K562 (cell line): Measurements from ENCODE around the gene NFIL3. TPM values are rescaled to one million over a fixed set of nuclear protein-coding genes. Genes with fewer than 3 reads are reported as not detected.

ENCODE experiments used
- HDGF ChIP-seq: fragments of 450-650 bp; IDR thresholded peaks from 2 replicates; pipeline ENCODE4 v1.6.1; 2016
- KLF1 ChIP-seq: fragments of 450-650 bp; IDR thresholded peaks from 2 replicates; pipeline ENCODE4 v1.6.1; 2016; ENCODE audit warnings: missing genetic modification characterization, missing compliant biosample characterization
- L3MBTL2 ChIP-seq: fragments of 450-650 bp; IDR thresholded peaks from 2 replicates; pipeline ENCODE4 v1.6.1; 2016; ENCODE audit warnings: mild to moderate bottlenecking, moderate library complexity
- MAZ ChIP-seq, 2 experiments: fragments of 450-650 bp in 1 of 2; sonication (generic) in 1 of 2; formaldehyde crosslinking; IDR thresholded peaks in 1 of 2; conservative IDR thresholded peaks in 1 of 2; 2 replicates each; pipeline versions ENCODE4 v1.4.0 to v1.5.0; 2020; ENCODE audit warnings: mild to moderate bottlenecking in 1 of 2, missing genetic modification reagents in 1 of 2
- MTA3 ChIP-seq: fragments of 450-650 bp; formaldehyde crosslinking; IDR thresholded peaks from 2 replicates; pipeline ENCODE4 v1.6.1; 2017; ENCODE audit warnings: mild to moderate bottlenecking, borderline replicate concordance
- POLR2A ChIP-seq: fragments of 450-650 bp; conservative IDR thresholded peaks from 2 replicates; pipeline ENCODE4 v1.6.1; 2016
- SMARCB1 ChIP-seq: IDR thresholded peaks from 2 replicates; pipeline ENCODE4 v1.6.1; 2011; ENCODE audit warnings: improper control_type of control experiment, low read depth; ENCODE audit not compliant: insufficient read length
- TEAD1 ChIP-seq, 2 experiments: fragments of 450-650 bp in 1 of 2; sonication (generic) in 1 of 2; formaldehyde crosslinking; IDR thresholded peaks; 2 replicates each; pipeline versions ENCODE4 v1.4.0 to v1.8.0; 2020 to 2022; ENCODE audit warnings: mild to moderate bottlenecking in 2 of 2, missing genetic modification reagents in 1 of 2
- TRIM24 ChIP-seq, 2 experiments: fragments of 450-650 bp; IDR thresholded peaks; 2 replicates each; pipeline ENCODE4 v1.6.1; 2016
- ZBTB8A ChIP-seq: fragments of 450-650 bp; IDR thresholded peaks from 2 replicates; pipeline ENCODE4 v1.6.1; 2018; ENCODE audit warnings: mild to moderate bottlenecking, moderate library complexity; ENCODE audit not compliant: partially characterized antibody
- ZKSCAN3 ChIP-seq: fragments of 250-450 bp; sonication (Bioruptor Pico); IDR thresholded peaks from 2 replicates; pipeline ENCODE4 v1.4.0; 2020
- polyA plus RNA-seq, 8 experiments: library from polyadenylated mRNA; depleted of rRNA in 4 of 8; stranded (reverse) in 5 of 8; unstranded in 3 of 8; fragments of >200 nt; fragmentation: Nextera tagmentation in 2 of 8; fragmentation: Illumina TruSeq in 1 of 8; extraction: Ambion mirVana in 2 of 8; extraction: Trizol in 1 of 8; gene quantifications; 2 replicates each; pipeline versions ENCODE4 v1.2.1 to v1.2.3, GENCODE V29; 2011 to 2014; ENCODE audit warnings: inconsistent platforms in 1 of 8, missing spikeins in 1 of 8
- total RNA-seq, 7 experiments: library from RNA; depleted of rRNA in 6 of 7; stranded (reverse); fragments of >200 nt in 6 of 7; fragmentation: Illumina TruSeq in 2 of 7; extraction: Trizol in 2 of 7; gene quantifications; 2 replicates each; pipeline versions ENCODE4 v1.2.1 to v1.2.3, GENCODE V29; 2011 to 2021; ENCODE audit warnings: low replicate concordance in 1 of 7
- TF ChIP-seq, protein P1 (sequence below): fragments of 450-650 bp; IDR thresholded peaks from 2 replicates; pipeline ENCODE4 v1.6.1; 2016; ENCODE audit warnings: mild to moderate bottlenecking
- TF ChIP-seq, protein P2 (sequence below), 3 experiments: fragments of 200-800 bp in 1 of 3; sonication (Bioruptor generic) in 1 of 3; sonication (generic) in 1 of 3; formaldehyde crosslinking in 1 of 3; IDR thresholded peaks; 2 replicates each; pipeline versions ENCODE4 v1.6.1 to v1.8.0; 2016 to 2022; ENCODE audit warnings: mild to moderate bottlenecking in 2 of 3, missing compliant biosample characterization in 2 of 3, missing genetic modification characterization in 2 of 3, missing genetic modification reagents in 1 of 3
- TF ChIP-seq, protein P3 (sequence below): fragments of 200-600 bp; sonication (generic); IDR thresholded peaks from one replicate; pipeline ENCODE4 v1.6.1; 2012; ENCODE audit warnings: mild to moderate bottlenecking, low read depth, low read length, inconsistent platforms

The NFIL3 gene
- total and polyA plus RNA-seq, 9 of the 15 experiments (the other 6 are each of a cell fraction or from before 2014, with no cell fraction given), result 3.2 to 16.1 (median 9.3) TPM

DNA sequence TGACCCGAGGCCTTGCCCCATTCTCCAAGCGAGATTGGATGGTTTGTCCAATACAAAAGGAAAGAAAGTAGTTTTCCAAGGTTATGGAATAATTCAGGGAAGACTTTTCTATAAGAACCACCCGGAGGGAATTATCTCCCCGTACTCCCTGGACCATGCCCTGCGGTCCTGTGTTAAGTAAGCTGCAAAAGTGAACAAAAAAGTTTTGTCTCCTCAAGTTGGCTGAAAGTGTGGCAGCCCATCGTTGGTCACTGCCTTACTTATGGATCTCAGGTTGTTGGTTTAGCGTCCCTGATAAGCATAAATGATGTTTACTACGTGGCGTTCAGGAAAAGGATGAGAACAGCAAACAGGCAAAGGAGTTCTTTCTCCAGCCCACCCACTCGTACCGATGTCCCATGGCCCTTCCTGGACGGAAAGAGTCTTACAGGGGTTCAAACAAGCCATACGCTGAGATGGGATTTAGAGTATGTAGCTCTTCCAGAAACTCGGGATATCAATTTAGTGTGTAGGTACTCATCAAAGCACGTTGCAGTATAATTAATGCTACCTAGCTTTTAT lies 61.5 kb downstream of the NFIL3 start (continued):
- TF ChIP-seq HDGF (no peak), TRIM24 (IDR thresholded peaks at IDR 0.05) (no peak), SMARCB1 (no peak), POLR2A (no peak), KLF1 (tag) (no peak), ZBTB8A (no peak), L3MBTL2 (peak; percentile 56; the same call in 1 of the 2 replicates), MTA3 (no peak), MAZ (CRISPR knock-in tag; conservative IDR thresholded peaks at IDR 0.05 in 1 of 2, IDR thresholded peaks at IDR 0.05 in 1 of 2) (no peak; a peak in 1 of 4 replicates), ZKSCAN3 (CRISPR knock-in tag) (no peak), TEAD1 (CRISPR knock-in tag; IDR thresholded peaks at IDR 0.05) (no peak)
- TF ChIP-seq, protein P1, sequence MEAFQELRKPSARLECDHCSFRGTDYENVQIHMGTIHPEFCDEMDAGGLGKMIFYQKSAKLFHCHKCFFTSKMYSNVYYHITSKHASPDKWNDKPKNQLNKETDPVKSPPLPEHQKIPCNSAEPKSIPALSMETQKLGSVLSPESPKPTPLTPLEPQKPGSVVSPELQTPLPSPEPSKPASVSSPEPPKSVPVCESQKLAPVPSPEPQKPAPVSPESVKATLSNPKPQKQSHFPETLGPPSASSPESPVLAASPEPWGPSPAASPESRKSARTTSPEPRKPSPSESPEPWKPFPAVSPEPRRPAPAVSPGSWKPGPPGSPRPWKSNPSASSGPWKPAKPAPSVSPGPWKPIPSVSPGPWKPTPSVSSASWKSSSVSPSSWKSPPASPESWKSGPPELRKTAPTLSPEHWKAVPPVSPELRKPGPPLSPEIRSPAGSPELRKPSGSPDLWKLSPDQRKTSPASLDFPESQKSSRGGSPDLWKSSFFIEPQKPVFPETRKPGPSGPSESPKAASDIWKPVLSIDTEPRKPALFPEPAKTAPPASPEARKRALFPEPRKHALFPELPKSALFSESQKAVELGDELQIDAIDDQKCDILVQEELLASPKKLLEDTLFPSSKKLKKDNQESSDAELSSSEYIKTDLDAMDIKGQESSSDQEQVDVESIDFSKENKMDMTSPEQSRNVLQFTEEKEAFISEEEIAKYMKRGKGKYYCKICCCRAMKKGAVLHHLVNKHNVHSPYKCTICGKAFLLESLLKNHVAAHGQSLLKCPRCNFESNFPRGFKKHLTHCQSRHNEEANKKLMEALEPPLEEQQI, result no peak
- TF ChIP-seq, protein P2, sequence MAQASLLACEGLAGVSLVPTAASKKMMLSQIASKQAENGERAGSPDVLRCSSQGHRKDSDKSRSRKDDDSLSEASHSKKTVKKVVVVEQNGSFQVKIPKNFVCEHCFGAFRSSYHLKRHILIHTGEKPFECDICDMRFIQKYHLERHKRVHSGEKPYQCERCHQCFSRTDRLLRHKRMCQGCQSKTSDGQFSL (CRISPR knock-in tag; IDR thresholded peaks at IDR 0.05), result no peak
- TF ChIP-seq, protein P2 (tag; IDR thresholded peaks at IDR 0.05), result no peak
- TF ChIP-seq, protein P3, sequence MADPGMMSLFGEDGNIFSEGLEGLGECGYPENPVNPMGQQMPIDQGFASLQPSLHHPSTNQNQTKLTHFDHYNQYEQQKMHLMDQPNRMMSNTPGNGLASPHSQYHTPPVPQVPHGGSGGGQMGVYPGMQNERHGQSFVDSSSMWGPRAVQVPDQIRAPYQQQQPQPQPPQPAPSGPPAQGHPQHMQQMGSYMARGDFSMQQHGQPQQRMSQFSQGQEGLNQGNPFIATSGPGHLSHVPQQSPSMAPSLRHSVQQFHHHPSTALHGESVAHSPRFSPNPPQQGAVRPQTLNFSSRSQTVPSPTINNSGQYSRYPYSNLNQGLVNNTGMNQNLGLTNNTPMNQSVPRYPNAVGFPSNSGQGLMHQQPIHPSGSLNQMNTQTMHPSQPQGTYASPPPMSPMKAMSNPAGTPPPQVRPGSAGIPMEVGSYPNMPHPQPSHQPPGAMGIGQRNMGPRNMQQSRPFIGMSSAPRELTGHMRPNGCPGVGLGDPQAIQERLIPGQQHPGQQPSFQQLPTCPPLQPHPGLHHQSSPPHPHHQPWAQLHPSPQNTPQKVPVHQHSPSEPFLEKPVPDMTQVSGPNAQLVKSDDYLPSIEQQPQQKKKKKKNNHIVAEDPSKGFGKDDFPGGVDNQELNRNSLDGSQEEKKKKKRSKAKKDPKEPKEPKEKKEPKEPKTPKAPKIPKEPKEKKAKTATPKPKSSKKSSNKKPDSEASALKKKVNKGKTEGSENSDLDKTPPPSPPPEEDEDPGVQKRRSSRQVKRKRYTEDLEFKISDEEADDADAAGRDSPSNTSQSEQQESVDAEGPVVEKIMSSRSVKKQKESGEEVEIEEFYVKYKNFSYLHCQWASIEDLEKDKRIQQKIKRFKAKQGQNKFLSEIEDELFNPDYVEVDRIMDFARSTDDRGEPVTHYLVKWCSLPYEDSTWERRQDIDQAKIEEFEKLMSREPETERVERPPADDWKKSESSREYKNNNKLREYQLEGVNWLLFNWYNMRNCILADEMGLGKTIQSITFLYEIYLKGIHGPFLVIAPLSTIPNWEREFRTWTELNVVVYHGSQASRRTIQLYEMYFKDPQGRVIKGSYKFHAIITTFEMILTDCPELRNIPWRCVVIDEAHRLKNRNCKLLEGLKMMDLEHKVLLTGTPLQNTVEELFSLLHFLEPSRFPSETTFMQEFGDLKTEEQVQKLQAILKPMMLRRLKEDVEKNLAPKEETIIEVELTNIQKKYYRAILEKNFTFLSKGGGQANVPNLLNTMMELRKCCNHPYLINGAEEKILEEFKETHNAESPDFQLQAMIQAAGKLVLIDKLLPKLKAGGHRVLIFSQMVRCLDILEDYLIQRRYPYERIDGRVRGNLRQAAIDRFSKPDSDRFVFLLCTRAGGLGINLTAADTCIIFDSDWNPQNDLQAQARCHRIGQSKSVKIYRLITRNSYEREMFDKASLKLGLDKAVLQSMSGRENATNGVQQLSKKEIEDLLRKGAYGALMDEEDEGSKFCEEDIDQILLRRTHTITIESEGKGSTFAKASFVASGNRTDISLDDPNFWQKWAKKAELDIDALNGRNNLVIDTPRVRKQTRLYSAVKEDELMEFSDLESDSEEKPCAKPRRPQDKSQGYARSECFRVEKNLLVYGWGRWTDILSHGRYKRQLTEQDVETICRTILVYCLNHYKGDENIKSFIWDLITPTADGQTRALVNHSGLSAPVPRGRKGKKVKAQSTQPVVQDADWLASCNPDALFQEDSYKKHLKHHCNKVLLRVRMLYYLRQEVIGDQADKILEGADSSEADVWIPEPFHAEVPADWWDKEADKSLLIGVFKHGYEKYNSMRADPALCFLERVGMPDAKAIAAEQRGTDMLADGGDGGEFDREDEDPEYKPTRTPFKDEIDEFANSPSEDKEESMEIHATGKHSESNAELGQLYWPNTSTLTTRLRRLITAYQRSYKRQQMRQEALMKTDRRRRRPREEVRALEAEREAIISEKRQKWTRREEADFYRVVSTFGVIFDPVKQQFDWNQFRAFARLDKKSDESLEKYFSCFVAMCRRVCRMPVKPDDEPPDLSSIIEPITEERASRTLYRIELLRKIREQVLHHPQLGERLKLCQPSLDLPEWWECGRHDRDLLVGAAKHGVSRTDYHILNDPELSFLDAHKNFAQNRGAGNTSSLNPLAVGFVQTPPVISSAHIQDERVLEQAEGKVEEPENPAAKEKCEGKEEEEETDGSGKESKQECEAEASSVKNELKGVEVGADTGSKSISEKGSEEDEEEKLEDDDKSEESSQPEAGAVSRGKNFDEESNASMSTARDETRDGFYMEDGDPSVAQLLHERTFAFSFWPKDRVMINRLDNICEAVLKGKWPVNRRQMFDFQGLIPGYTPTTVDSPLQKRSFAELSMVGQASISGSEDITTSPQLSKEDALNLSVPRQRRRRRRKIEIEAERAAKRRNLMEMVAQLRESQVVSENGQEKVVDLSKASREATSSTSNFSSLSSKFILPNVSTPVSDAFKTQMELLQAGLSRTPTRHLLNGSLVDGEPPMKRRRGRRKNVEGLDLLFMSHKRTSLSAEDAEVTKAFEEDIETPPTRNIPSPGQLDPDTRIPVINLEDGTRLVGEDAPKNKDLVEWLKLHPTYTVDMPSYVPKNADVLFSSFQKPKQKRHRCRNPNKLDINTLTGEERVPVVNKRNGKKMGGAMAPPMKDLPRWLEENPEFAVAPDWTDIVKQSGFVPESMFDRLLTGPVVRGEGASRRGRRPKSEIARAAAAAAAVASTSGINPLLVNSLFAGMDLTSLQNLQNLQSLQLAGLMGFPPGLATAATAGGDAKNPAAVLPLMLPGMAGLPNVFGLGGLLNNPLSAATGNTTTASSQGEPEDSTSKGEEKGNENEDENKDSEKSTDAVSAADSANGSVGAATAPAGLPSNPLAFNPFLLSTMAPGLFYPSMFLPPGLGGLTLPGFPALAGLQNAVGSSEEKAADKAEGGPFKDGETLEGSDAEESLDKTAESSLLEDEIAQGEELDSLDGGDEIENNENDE, result no peak
